ENCODE measurements around the gene ANAPC7. TPM values are rescaled to one million over a fixed set of nuclear protein-coding genes. Genes with fewer than 3 reads are reported as not detected.
"Not testable (repeated sequence)": the region's sequence is repeated elsewhere in the genome, so short reads cannot be mapped to it uniquely, and the experiment has no call there.

ANAPC7 gene
- total RNA-seq, 3 donors from 2014 or later: 31.9 to 50.3 (median 32.8) TPM

DNA sequence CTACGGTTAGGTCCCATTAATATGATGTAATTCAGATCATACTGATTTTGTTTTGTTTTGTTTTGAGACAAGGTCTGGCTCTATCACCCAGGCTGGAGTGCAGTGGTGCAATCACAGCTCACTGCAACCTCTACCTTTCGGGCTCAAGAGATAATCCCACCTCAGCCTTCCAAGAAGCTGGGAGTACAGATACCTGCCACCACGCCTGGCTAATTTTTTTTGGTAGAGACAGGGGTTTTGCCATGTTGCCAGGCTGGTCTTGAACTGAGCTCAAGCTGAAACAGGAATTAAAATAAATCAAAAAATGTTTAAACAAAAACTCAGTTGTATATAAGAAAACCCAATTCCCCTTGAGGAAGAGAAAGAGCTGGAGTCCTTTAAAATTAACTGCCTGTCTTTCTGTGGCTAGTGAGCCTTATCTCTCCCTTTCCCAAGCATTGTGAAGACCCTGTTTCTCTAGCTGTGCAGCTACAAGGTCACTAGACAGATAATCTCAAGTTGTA, 17.7 kb upstream of the ANAPC7 start:
- H3K4me1 ChIP-seq (ENCODE audit: low read depth): no peaks in the 10 kb centered on the region
- no peaks in the 10 kb centered on the region for H3K36me3 ChIP-seq (ENCODE audit: low read depth)
- no peak overlapping the region for H3K4me3 ChIP-seq
- no peaks in the 10 kb centered on the region for H3K9me3 ChIP-seq
- ATAC-seq: no peak
- TF ChIP-seq, protein P1, sequence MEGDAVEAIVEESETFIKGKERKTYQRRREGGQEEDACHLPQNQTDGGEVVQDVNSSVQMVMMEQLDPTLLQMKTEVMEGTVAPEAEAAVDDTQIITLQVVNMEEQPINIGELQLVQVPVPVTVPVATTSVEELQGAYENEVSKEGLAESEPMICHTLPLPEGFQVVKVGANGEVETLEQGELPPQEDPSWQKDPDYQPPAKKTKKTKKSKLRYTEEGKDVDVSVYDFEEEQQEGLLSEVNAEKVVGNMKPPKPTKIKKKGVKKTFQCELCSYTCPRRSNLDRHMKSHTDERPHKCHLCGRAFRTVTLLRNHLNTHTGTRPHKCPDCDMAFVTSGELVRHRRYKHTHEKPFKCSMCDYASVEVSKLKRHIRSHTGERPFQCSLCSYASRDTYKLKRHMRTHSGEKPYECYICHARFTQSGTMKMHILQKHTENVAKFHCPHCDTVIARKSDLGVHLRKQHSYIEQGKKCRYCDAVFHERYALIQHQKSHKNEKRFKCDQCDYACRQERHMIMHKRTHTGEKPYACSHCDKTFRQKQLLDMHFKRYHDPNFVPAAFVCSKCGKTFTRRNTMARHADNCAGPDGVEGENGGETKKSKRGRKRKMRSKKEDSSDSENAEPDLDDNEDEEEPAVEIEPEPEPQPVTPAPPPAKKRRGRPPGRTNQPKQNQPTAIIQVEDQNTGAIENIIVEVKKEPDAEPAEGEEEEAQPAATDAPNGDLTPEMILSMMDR (IDR thresholded peaks at IDR 0.05): no peak
- intact Hi-C loops (cut with DNase I, micrococcal nuclease): no loop called here
- no peak for DNase-seq

DNA sequence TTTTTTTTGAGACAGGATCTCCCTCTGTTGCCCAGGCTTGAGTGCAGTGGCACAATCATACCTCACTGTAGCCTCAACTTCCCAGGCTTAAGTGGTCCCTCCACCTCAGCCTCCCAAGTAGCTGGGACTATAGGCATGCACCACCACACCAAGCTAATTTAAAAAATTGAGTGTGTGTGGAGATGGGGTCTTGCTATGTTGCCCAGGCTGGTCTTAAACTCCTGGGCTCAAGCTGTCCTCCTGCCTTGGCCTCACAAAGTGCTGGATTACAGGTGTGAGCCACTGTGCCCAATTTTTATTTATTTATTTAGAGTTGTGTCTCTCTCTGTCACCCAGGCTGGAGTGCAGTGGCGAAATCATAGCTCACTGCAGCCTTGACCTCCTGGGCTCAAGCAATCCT, 17.1 kb upstream of the ANAPC7 start:
- intact Hi-C loops (cut with DNase I, micrococcal nuclease); H3K4me1 ChIP-seq (ENCODE audit: low read depth); H3K9me3 ChIP-seq; ATAC-seq; H3K36me3 ChIP-seq (ENCODE audit: low read depth); DNase-seq; H3K4me3 ChIP-seq: not testable (repeated sequence)

GRCh38 chr12:110417113-110417512, 13.6 kb upstream of the ANAPC7 start:
- H3K9me3 ChIP-seq; DNase-seq; ATAC-seq; H3K36me3 ChIP-seq (ENCODE audit: low read depth); intact Hi-C loops (cut with DNase I, micrococcal nuclease); H3K4me3 ChIP-seq; H3K4me1 ChIP-seq (ENCODE audit: low read depth): not testable (repeated sequence)

GRCh38 chr12:110410086-110410485, 6.6 kb upstream of the ANAPC7 start:
- H3K9me3 ChIP-seq; intact Hi-C loops (cut with DNase I, micrococcal nuclease); ATAC-seq; H3K4me3 ChIP-seq; DNase-seq; H3K36me3 ChIP-seq (ENCODE audit: low read depth); H3K4me1 ChIP-seq (ENCODE audit: low read depth): not testable (repeated sequence)

DNA sequence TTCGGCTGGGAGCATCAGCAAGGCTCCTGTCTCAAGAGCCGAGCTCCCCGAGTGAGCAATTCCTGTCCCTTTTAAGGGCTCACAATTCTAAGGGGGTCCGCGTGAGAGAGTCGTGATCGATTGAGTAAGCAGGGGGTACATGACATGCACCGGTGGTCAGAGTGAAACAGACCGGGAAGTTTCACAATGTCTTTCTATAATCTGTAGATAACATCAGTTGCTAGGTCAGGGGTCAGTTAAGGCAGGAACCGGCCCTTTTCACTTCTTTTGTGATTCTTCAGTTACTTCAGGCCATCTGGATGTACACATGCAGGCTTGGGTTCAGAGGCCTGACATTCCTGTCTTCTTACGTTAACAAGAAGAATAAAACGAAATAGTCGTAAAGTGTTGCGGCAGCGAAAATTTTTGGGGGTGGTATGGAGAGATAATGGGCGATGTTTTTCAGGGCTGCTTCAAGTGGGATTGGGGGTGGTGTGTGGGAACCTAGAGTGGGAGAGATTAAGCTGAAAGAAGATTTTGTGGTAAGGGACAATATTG, 1.7 kb upstream of the ANAPC7 start:
- DNase-seq; intact Hi-C loops (cut with DNase I, micrococcal nuclease); H3K36me3 ChIP-seq (ENCODE audit: low read depth); H3K4me1 ChIP-seq (ENCODE audit: low read depth); H3K9me3 ChIP-seq; ATAC-seq; H3K4me3 ChIP-seq: not testable (repeated sequence)

DNA sequence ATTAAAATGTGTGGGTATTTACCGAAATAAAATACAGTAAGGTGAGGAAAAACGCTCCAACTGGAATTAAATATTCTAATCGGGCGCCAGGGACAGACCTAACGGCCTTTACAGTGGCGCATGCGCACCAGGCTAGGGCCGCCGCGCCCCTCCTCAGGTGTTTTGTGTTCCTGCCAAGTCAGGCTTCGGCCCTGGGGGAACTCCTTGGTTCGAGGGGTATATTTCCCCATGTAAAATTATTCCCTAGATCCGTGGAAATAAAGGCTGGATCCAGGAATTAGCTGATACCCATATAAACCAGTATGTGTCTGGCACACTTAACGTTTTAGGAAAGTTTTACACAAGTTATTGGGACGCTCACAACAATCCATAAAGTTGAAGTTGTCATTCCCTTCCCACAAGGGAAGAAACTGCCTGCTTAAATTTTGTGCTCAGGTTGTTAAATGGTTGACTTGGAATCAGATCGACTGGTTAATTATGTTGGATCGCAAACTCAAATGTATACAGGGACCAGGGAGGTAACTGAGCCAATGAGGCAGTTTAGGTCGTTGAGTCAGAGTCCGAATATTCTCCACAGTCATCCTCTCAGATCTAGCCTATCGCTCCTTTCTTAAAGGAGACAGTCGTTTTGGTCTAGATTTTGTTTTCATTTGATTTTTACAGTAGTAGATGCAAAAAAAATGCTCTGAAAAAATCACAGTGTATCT, 621 bp upstream of the ANAPC7 start:
- peak overlapping the region; percentile 98 for H3K4me3 ChIP-seq
- DNase-seq: peak; percentile 85 to 88 (median 86)
- intact Hi-C loops (cut with DNase I, micrococcal nuclease): no loop called here
- TF ChIP-seq, protein P1 (IDR thresholded peaks at IDR 0.05): no peak
- peaks cover 3% of the 10 kb centered on the region for H3K36me3 ChIP-seq (ENCODE audit: low read depth)
- peaks cover 7% of the 10 kb centered on the region for H3K4me1 ChIP-seq (ENCODE audit: low read depth)
- ATAC-seq: peak; percentile 87
- no peaks in the 10 kb centered on the region for H3K9me3 ChIP-seq

GRCh38 chr12:110382683-110383082, 20.8 kb downstream of the ANAPC7 start:
- intact Hi-C loops (cut with DNase I, micrococcal nuclease): no loop called here
- Histone ChIP-seq H3K9me3 (no peaks in the 10 kb centered on the region), H3K4me1 (ENCODE audit: low read depth) (peaks cover 3% of the 10 kb centered on the region), H3K36me3 (ENCODE audit: low read depth) (peaks cover 10% of the 10 kb centered on the region), H3K4me3 (no peak overlapping the region)
- ATAC-seq (no peak), DNase-seq (no peak)
- TF ChIP-seq, protein P1 (IDR thresholded peaks at IDR 0.05): no peak
